Chondrocyte (in vitro differentiated cells): ENCODE measurements around the gene CDCA7L. TPM values are rescaled to one million over a fixed set of nuclear protein-coding genes. Genes with fewer than 3 reads are reported as not detected.

Experiments used
- DNase-seq: peaks from one replicate; pipeline ENCODE4 v3.0.0; 2021; ENCODE audit warnings: mixed read lengths, low spot score
- H3K27ac Mint-ChIP-seq: one replicate; pipeline ENCODE4 v1.8.0; 2021; ENCODE audit warnings: mild to moderate bottlenecking, moderate library complexity, mixed read lengths; ENCODE audit not compliant: unreplicated experiment
- H3K27me3 Mint-ChIP-seq: 2 replicates; pipeline ENCODE4 v1.8.0; 2021; ENCODE audit warnings: low read depth, mixed read lengths
- H3K36me3 Mint-ChIP-seq: 2 replicates; pipeline ENCODE4 v1.8.0; 2021; ENCODE audit warnings: low read depth, mixed read lengths
- H3K4me1 Mint-ChIP-seq: 2 replicates; pipeline ENCODE4 v1.8.0; 2021; ENCODE audit warnings: low read depth, mild to moderate bottlenecking, mixed read lengths
- H3K4me3 Mint-ChIP-seq: one replicate; pipeline ENCODE4 v1.8.0; 2021; ENCODE audit warnings: mild to moderate bottlenecking, moderate library complexity, mixed read lengths; ENCODE audit not compliant: unreplicated experiment
- H3K9me3 Mint-ChIP-seq: 2 replicates; pipeline ENCODE4 v1.8.0; 2021; ENCODE audit warnings: low read depth, mixed read lengths
- total RNA-seq: library from RNA; stranded (reverse); gene quantifications from 3 replicates; pipeline ENCODE4 v1.2.1, GENCODE V29; 2021
- TF ChIP-seq, protein P1 (sequence below): fragments of 200-600 bp; sonication (generic); IDR thresholded peaks from 2 replicates; pipeline ENCODE4 v1.5.0; 2021; ENCODE audit warnings: antibody characterized with exemption, mild to moderate bottlenecking, moderate library complexity

CDCA7L gene
- total RNA-seq, 1 donor from 2014 or later, result 13.3 TPM

DNA sequence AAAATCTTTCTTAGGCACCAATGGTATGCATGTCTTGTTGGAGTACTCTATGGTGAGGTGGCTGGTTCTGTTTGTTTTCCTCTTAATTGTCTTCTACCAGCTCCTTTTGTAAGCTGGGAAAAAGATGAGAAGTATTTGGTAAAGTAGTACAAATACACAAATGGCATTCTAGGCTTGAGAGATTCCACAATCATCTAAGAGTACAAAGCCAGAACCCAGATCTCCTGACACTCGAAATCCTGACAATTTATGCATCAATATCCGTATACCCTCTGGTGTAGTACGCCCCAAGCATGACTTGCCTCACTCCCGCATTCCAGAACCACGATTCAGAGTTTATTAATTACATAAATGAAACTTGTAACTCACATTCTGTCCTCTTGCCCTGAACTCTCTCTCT lies 43.5 kb downstream of the CDCA7L start:
- peaks cover 16% of the 10 kb centered on the region for H3K4me1 Mint-ChIP-seq
- H3K36me3 Mint-ChIP-seq, result peaks cover 17% of the 10 kb centered on the region
- no peak overlapping the region for H3K27ac Mint-ChIP-seq
- H3K4me3 Mint-ChIP-seq, result no peak overlapping the region
- DNase-seq, result no peak
- TF ChIP-seq, protein P1, sequence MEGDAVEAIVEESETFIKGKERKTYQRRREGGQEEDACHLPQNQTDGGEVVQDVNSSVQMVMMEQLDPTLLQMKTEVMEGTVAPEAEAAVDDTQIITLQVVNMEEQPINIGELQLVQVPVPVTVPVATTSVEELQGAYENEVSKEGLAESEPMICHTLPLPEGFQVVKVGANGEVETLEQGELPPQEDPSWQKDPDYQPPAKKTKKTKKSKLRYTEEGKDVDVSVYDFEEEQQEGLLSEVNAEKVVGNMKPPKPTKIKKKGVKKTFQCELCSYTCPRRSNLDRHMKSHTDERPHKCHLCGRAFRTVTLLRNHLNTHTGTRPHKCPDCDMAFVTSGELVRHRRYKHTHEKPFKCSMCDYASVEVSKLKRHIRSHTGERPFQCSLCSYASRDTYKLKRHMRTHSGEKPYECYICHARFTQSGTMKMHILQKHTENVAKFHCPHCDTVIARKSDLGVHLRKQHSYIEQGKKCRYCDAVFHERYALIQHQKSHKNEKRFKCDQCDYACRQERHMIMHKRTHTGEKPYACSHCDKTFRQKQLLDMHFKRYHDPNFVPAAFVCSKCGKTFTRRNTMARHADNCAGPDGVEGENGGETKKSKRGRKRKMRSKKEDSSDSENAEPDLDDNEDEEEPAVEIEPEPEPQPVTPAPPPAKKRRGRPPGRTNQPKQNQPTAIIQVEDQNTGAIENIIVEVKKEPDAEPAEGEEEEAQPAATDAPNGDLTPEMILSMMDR, result no peak
- no peaks in the 10 kb centered on the region for H3K9me3 Mint-ChIP-seq
- no peaks in the 10 kb centered on the region for H3K27me3 Mint-ChIP-seq

DNA sequence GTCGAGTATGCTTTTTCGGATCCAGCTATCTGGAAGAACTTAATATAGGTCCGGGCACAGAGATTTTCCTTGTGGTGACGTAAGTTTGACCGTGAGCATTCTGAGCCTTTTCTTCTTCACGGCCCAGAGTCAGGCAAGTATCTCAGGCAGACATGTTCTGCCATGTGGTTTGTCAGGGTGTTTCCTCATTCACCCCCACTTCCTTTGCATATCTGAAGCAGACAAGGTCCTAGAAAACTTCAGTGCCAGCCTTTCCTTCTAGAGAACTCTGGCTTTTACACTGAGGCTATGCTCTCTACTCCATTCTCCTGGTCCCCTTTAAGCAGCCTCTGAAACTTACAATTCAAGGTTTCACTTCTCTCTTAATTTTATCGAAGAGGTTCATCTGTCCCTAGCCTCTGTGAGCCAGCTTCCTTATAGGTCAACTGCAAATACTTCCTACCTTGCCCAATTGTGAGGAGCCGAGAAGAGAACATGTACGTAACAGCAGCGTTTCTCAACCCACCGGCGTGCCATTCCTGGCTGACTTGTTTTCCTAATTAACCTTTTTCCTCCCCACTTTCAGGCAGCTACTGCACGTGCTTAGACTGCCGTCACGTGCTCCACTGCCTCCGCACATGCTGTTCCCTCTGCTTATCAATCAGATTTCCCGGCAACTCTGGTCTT lies 47.3 kb downstream of the CDCA7L start:
- Mint-ChIP-seq H3K9me3 (no peaks in the 10 kb centered on the region), H3K27me3 (no peaks in the 10 kb centered on the region), H3K27ac (no peak overlapping the region), H3K4me3 (no peak overlapping the region), H3K4me1 (peaks cover 13% of the 10 kb centered on the region), H3K36me3 (peaks cover 6% of the 10 kb centered on the region)
- TF ChIP-seq, protein P1, result no peak
- DNase-seq, result no peak

DNA sequence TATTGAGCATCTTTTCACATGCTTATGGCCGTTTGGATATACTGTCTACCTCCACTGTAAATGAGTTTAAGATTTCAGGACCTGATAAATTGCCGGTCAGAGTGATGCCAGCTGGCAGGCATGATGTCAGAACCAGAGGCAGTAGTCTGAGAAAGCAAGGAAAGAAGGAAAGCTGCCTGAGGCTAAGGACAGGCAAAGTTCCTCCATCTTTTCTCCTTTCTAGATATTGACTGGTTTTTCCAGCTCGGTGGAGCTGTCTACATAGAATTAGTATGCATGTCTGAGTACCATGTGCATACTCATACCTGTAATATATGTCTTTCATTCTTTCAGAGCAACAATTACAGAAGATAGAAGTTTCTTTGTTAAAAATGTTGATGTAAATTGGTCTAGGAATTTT lies 52.3 kb downstream of the CDCA7L start:
- TF ChIP-seq, protein P1, result no peak
- Mint-ChIP-seq H3K4me3 (no peak overlapping the region), H3K36me3 (no peaks in the 10 kb centered on the region), H3K27me3 (no peaks in the 10 kb centered on the region), H3K9me3 (no peaks in the 10 kb centered on the region), H3K4me1 (no peaks in the 10 kb centered on the region), H3K27ac (no peak overlapping the region)
- DNase-seq, result no peak

DNA sequence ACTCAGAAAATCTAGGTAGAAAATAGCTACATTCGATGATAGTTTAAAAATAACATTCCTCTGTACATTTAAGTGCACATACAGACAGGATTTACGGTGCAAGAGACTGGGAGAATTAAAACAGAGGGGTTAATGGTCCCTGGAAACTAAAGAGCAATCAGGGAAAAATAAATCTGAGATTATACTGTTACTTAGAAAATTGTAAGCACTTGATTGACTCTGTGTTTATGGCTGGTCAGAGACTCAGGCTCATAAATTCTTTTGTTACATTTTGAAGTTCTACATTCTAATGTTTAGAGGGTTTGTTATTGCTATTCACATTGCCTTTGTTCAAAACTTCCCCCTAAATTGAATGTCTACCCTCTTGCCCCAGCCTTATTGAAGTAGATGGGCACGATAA lies 54.4 kb downstream of the CDCA7L start:
- no peaks in the 10 kb centered on the region for H3K27me3 Mint-ChIP-seq
- no peaks in the 10 kb centered on the region for H3K36me3 Mint-ChIP-seq
- H3K4me3 Mint-ChIP-seq, result no peak overlapping the region
- H3K27ac Mint-ChIP-seq, result no peak overlapping the region
- no peak for DNase-seq
- H3K4me1 Mint-ChIP-seq, result no peaks in the 10 kb centered on the region
- no peaks in the 10 kb centered on the region for H3K9me3 Mint-ChIP-seq
- TF ChIP-seq, protein P1, result no peak

DNA sequence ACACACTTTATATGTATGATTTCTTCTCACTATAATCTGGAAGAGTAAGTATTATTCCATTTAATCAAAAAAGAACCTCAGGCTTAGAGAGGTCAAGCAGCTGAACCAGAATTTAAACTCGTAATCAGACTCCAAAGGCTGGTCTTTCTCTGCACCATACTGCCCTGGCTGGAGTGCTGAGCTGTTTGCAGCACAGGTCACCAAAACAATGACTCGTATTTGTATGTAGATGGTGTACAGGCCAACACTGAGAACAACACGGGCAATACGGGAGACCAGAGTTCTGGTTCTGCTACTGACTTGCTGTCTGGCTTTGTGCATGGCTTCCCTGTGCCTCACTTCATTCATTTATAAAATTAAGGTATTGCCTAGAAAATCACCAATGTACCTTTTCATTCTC lies 57.9 kb downstream of the CDCA7L start:
- Mint-ChIP-seq H3K4me1 (no peaks in the 10 kb centered on the region), H3K27me3 (no peaks in the 10 kb centered on the region), H3K36me3 (no peaks in the 10 kb centered on the region), H3K9me3 (no peaks in the 10 kb centered on the region), H3K4me3 (no peak overlapping the region), H3K27ac (no peak overlapping the region)
- TF ChIP-seq, protein P1, result no peak
- no peak for DNase-seq
